Measurements from ENCODE around the gene FNDC8.

Gene FNDC8

GRCh38 chr17:35116845-35117244, 4.6 kb upstream of the FNDC8 start:
- TF ChIP-seq CTCF (IDR thresholded peaks at IDR 0.05; ENCODE audit: low read length, missing control alignments) = no peak
- no peak for DNase-seq (ENCODE audit: low read depth)
- no peak overlapping the region for H3K4me3 ChIP-seq (replicated peaks; ENCODE audit: low read depth, low read length)

DNA sequence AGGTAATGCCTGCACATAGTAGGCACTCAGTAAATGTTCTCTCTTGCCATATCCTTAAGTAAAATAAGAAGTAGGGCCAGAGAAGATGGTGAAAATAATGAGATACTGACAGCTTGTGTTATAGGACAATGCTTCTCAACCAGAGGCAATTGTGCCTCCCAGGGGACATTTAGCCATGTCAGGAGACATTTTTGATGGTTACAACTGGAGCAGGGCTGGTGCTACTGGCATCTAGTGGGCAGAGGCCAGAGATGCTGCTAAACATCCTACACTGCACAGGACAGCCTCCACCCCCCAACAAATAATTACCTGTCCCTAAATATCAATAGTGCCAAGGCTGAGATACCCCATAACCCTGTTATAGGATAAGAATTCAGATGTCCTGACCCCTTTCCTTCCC, 3.4 kb upstream of the FNDC8 start:
- peak; percentile 55 for DNase-seq (ENCODE audit: low read depth)
- no peak overlapping the region for H3K4me3 ChIP-seq (replicated peaks; ENCODE audit: low read depth, low read length)
- TF ChIP-seq CTCF (IDR thresholded peaks at IDR 0.05; ENCODE audit: low read length, missing control alignments) = peak; percentile 40

DNA sequence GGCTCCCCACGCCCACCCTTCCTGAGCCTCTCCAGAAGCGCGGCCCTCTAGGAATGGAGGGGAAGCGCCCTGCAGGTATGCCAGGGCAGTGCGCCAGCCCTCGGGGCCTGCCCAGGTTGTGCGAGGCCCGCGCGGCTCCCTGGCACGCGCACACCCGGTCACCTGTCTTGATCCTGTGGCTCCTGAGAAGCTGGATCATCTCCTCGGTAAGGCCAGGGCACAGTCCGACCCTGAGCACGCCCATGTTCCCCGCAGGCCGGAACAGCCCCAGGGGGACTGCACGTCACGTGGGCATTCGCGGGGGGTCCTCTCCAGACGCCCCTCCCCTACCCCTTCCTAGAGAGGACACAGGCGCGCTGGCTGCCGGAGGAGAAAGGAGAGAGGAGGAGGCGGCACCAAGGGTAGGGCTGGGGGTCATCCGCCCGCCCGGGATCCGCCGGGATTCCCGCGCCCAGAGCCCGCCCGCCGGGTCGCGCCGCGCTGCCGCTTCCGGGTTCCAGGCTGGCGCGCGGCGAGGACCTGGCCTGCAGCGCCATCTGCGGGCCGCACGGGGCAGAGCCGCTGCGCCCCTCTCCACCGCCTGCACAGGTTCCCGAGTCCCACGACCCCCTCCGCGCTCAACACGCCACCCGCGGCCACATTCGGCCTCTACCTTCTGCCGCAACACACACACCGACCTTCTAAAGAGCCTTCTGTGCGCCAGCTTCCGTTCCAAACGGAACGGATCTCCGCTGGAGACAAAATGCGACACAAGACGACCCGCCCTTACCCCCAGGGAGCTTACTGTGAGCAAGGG, 1.8 kb upstream of the FNDC8 start, which contains the start of gene RAD51D:
RAD51D (minus strand) TSS at position 491 of the 796 bp plus-strand sequence; CDS start at position 244, 247 bp downstream.
- H3K4me3 ChIP-seq (replicated peaks; ENCODE audit: low read depth, low read length) = peak within 1 kb of the TSS; percentile 82
- peak; percentile 66 for DNase-seq (ENCODE audit: low read depth)
- TF ChIP-seq CTCF (IDR thresholded peaks at IDR 0.05; ENCODE audit: low read length, missing control alignments) = peak; percentile 52

- no peak overlapping the region for H3K4me3 ChIP-seq (replicated peaks; ENCODE audit: low read depth, low read length)
- TF ChIP-seq CTCF (IDR thresholded peaks at IDR 0.05; ENCODE audit: low read length, missing control alignments) = no peak
- peak; percentile 82 for DNase-seq (ENCODE audit: low read depth)
Measured at GRCh38 chr17:35127751-35128514, 6.5 kb downstream of the FNDC8 start.

DNA sequence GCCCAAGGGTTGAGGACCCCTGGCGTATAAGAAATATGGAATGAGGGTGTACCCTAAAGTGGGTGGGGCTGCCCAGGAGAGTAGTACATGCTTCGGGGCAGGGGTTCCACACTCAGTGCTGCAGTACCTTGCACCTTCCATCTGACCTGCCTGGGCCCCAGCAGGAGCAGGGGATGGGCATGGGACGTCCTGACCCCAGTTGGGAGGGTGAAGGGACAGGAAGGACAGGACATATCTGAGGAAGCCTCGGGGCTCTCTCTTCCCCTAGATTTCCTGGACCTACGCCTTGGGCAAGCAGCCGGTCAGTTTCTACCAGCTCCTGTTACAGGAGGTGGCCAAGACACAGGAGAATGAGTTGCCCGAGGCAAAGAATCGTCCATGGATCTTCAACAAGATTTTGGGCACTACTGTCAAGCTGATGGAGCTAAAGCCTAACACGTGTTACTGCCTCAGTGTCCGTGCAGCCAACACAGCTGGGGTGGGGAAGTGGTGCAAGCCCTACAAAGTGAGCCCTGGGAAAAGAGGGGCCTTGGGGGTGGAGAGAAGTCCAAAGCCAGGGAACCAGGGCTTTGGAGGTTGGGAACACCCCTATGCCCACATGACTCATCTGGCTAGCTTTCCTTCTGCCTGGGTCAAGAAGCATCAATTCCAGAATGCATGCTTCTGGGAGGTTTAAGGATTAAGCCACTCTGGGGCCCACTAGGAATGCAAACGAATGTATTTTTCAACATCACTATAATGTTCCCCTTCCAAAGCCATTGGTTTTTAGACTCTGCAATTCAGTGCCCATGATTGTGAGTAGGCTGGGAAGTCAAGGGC, 7.9 kb downstream of the FNDC8 start:
- DNase-seq (ENCODE audit: low read depth) = no peak
- H3K4me3 ChIP-seq (replicated peaks; ENCODE audit: low read depth, low read length) = no peak overlapping the region
- no peak for TF ChIP-seq CTCF (IDR thresholded peaks at IDR 0.05; ENCODE audit: low read length, missing control alignments)

DNA sequence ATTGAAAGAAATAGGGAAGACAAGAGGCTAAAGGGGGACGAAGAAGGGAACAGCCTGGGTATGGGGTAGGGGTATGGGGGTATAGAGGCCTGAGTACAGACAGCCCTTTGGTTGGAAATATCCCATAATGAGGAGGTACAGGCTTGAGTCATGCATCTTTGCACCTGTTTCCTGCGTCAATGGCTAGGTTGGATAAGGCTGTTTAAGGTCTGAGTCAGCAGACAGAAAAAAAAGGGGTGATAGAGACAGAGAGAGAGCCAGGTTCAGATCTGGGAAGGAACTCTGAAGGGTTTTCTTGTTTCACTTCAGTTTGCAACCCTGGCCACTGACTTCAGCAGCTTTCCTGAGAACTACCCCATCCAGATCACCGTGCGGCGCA, 8.5 kb downstream of the FNDC8 start:
- DNase-seq (ENCODE audit: low read depth) = no peak
- TF ChIP-seq CTCF (IDR thresholded peaks at IDR 0.05; ENCODE audit: low read length, missing control alignments) = no peak
- H3K4me3 ChIP-seq (replicated peaks; ENCODE audit: low read depth, low read length) = no peak overlapping the region
